Brain pericyte (primary cell): ENCODE measurements around the gene C1QTNF9B.
"Not testable (repeated sequence)": the region's sequence is repeated elsewhere in the genome, so short reads cannot be mapped to it uniquely, and the experiment has no call there.

Source experiments
- DNase-seq: peaks from one replicate; pipeline ENCODE4 v3.0.0-alpha.2; 2012; ENCODE audit warnings: low read depth, low spot score

The C1QTNF9B gene

GRCh38 chr13:23894746-23895145 is 2.6 kb downstream of the C1QTNF9B start:
- DNase-seq: not testable (repeated sequence)

DNA sequence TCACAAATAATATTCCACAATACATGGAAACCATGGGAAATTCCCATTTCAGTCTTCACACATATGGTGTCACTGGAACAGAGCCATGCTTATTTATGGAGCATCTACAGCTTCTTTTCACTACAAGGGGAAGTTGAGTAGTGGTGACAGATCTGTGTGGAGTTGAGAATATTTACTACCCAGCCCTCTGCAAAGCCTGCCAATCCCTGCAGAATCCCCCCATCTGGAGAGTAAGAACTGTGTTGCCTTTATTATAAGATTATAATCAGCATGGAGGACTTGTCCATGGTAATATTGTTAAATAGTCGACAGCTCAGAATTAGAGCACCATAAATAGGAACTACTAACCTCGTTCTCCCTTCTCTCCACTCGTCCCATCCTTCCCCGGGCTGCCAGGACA is 3.5 kb downstream of the C1QTNF9B start:
- not testable (repeated sequence) for DNase-seq

DNA sequence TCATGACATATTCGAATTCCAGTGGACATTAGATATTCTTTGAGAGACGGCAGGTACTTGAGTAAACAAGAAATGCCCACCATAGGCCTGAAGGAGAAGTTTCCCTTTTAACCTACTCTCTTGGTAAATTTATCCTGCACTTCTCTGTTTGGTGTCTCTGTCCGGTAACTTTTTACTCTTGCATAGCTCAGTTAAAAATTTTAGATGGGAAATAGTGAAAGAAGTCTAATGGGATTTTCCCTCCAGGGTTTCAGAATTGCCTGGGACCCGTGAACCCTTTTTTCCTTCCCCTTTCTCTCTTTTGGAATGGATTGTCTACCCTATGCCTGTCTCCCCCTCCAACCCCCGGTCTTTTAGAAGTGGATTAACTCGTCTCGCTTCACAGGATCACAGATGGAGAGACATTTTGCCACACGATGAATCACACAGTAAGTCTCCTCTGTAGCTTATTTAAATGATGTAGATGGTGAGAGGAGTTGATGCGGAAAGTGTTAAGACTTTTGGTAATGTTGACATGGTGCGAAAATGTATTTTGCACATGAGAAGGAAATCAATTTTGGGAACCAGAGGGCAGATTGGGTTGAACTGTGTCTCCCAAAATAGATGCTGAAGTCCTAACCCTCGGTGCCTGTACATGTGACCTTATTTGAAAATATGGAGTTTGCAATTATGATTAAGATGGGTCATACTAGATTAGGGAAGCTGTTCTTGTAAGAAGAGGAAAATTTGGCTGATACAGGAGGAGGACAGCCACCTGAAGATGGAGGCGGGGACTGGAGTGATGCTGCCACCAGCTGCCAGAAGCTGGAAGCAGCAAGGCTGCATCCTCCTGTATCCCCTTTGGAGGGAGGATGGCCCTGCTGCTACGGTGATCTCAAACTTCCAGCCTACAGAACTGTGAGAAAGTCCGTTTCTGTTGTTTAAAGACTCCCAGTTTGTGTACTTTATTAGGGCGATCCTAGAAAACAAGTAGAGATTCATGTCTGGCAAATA is 7.4 kb downstream of the C1QTNF9B start:
- DNase-seq: no peak

GRCh38 chr13:23888658-23889614 is 8.4 kb downstream of the C1QTNF9B start, which contains the start of gene MIPEP:
Gene MIPEP (minus strand): TSS chr13:23889400. CDS start chr13:23889320, 80 bp downstream.
- peak; percentile 88 for DNase-seq

GRCh38 chr13:23884361-23884760 is 12.9 kb downstream of the C1QTNF9B start:
- DNase-seq: not testable (repeated sequence)

- DNase-seq: no peak
Measured at GRCh38 chr13:23883255-23883654, 14.0 kb downstream of the C1QTNF9B start.

- DNase-seq: not testable (repeated sequence)
Measured at GRCh38 chr13:23881402-23881800, 15.9 kb downstream of the C1QTNF9B start.

GRCh38 chr13:23880493-23881401 is 16.6 kb downstream of the C1QTNF9B start:
- DNase-seq: not testable (repeated sequence)

- DNase-seq: no peak
Measured at GRCh38 chr13:23877286-23877685, 20.0 kb downstream of the C1QTNF9B start.

DNA sequence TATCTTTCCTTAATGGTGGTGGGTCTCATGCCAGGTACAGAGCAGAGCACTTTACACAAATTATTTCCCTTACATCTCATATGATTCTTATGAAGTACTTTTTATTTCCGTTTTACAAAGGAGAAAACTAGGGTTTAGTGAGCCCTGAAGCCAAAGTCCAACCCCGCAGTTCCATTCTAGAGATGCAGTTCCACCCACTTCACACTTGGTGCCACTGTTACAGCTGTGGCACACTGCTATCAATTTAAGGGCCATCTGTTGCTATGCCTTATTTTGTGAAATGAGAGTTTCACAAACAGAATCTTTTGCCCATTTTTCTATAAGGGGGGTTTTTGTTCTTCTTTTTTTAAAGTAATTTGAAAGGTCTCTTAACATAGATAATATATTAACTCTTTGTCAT is 21.0 kb downstream of the C1QTNF9B start:
- DNase-seq: no peak

GRCh38 chr13:23871616-23872220 is 25.6 kb downstream of the C1QTNF9B start:
- DNase-seq: no peak

GRCh38 chr13:23870356-23871140 is 26.8 kb downstream of the C1QTNF9B start:
- no peak for DNase-seq

- DNase-seq: no peak
Measured at GRCh38 chr13:23868521-23868920, 28.8 kb downstream of the C1QTNF9B start.

DNA sequence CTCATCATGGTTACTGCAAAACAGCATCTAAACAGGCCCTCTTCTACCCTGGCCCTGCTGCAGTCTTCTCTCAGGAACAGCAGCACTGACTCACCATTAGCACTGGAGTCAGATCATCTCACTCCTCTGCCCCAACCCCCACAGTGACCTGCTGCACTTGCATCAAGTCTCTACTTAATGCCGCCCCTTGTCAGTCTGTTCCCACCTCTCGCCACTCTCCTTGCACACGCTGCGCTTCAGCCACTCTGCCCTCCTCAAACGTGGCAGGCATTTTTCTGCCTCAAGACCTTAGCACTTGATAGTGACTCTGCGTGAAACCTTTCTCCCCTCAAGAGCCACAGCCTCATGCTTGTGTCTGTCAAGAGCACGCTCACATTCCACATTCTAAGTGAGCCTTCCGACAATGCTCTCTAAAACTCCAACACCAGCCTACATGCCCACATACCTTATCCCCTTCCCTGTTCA is 30.2 kb downstream of the C1QTNF9B start:
- DNase-seq: no peak

GRCh38 chr13:23866420-23867026 is 30.8 kb downstream of the C1QTNF9B start:
- DNase-seq: no peak

- DNase-seq: no peak
Measured at GRCh38 chr13:23865906-23866305, 31.4 kb downstream of the C1QTNF9B start.

GRCh38 chr13:23865026-23865425 is 32.3 kb downstream of the C1QTNF9B start:
- DNase-seq: no peak

- DNase-seq: no peak
Measured at GRCh38 chr13:23861310-23861709, 36.0 kb downstream of the C1QTNF9B start.

- no peak for DNase-seq
Measured at GRCh38 chr13:23859904-23860303, 37.4 kb downstream of the C1QTNF9B start.
